HEK293T (cell line): Measurements from ENCODE around the gene RFK.

Source experiments
- CTCF ChIA-PET: fragments of 350-600 bp; formaldehyde crosslinking; extraction: SDS; loops from one replicate; lab custom pipeline; 2021; ENCODE audit warnings: antibody characterized with exemption, inconsistent platforms; lab: Yijun Ruan, JAX
- POLR2A ChIA-PET: fragments of 350-600 bp; formaldehyde crosslinking; extraction: SDS; loops from one replicate; lab custom pipeline; 2020; ENCODE audit warnings: antibody characterized with exemption, inconsistent platforms; lab: Yijun Ruan, JAX
- DNase-seq: peaks from one replicate; pipeline ENCODE4 v3.0.0; 2012; ENCODE audit warnings: mixed read lengths; ENCODE audit errors: extremely low spot score
- ARNT ChIP-seq: fragments of 450-650 bp; IDR thresholded peaks from 2 replicates; pipeline ENCODE4 v1.6.1; 2017; ENCODE audit warnings: mild to moderate bottlenecking
- BHLHE40 ChIP-seq: fragments of 450-650 bp; IDR thresholded peaks from 2 replicates; pipeline ENCODE4 v1.6.1; 2016; ENCODE audit warnings: mild to moderate bottlenecking, moderate library complexity, borderline replicate concordance
- CTBP1 ChIP-seq: fragments of 450-650 bp; IDR thresholded peaks from 2 replicates; pipeline ENCODE4 v1.6.1; 2016; ENCODE audit warnings: borderline replicate concordance
- ELF4 ChIP-seq: fragments of 450-650 bp; IDR thresholded peaks from 2 replicates; pipeline ENCODE4 v1.6.1; 2017; ENCODE audit warnings: antibody characterized with exemption
- FOXA1 ChIP-seq: fragments of 450-650 bp; IDR thresholded peaks from 2 replicates; pipeline ENCODE4 v1.6.1; 2016; ENCODE audit warnings: mild to moderate bottlenecking
- FOXK2 ChIP-seq: fragments of 450-650 bp; IDR thresholded peaks from 2 replicates; pipeline ENCODE4 v1.6.1; 2016; ENCODE audit warnings: mild to moderate bottlenecking
- FOXM1 ChIP-seq: fragments of 450-650 bp; IDR thresholded peaks from 2 replicates; pipeline ENCODE4 v1.6.1; 2017; ENCODE audit warnings: mild to moderate bottlenecking, borderline replicate concordance
- HDGF ChIP-seq: fragments of 450-650 bp; IDR thresholded peaks from 2 replicates; pipeline ENCODE4 v1.6.1; 2017; ENCODE audit warnings: antibody characterized with exemption, borderline replicate concordance
- L3MBTL2 ChIP-seq: fragments of 450-650 bp; conservative IDR thresholded peaks from 2 replicates; pipeline ENCODE4 v1.6.1; 2016; ENCODE audit warnings: mild to moderate bottlenecking
- LEF1 ChIP-seq: fragments of 450-650 bp; IDR thresholded peaks from 2 replicates; pipeline ENCODE4 v1.6.1; 2017; ENCODE audit warnings: mild to moderate bottlenecking, borderline replicate concordance
- NFRKB ChIP-seq: fragments of 450-650 bp; IDR thresholded peaks from 2 replicates; pipeline ENCODE4 v1.6.1; 2016; ENCODE audit warnings: mild to moderate bottlenecking, moderate library complexity
- PKNOX1 ChIP-seq: fragments of 450-650 bp; IDR thresholded peaks from 2 replicates; pipeline ENCODE4 v1.6.1; 2016
- SP1 ChIP-seq: fragments of 450-650 bp; IDR thresholded peaks from 2 replicates; pipeline ENCODE4 v1.6.1; 2017
- SUZ12 ChIP-seq: fragments of 450-650 bp; IDR thresholded peaks from 2 replicates; pipeline ENCODE4 v1.6.1; 2016; ENCODE audit warnings: mild to moderate bottlenecking
- TARDBP ChIP-seq: fragments of 450-650 bp; IDR thresholded peaks from 2 replicates; pipeline ENCODE4 v1.6.1; 2016
- ZNF384 ChIP-seq: fragments of 450-650 bp; IDR thresholded peaks from 2 replicates; pipeline ENCODE4 v1.6.1; 2016

RFK gene

GRCh38 chr9:76401176-76401575, 7.0 kb upstream of the RFK start:
- CTCF ChIA-PET = no interaction called here
- TF ChIP-seq ARNT = no peak
- no peak for TF ChIP-seq SUZ12
- no peak for TF ChIP-seq L3MBTL2
- no peak for TF ChIP-seq BHLHE40
- TF ChIP-seq CTBP1 = no peak
- TF ChIP-seq ELF4 = no peak
- TF ChIP-seq HDGF = no peak
- TF ChIP-seq SP1 = no peak
- TF ChIP-seq LEF1 = no peak
- no peak for TF ChIP-seq FOXA1
- TF ChIP-seq TARDBP = no peak
- TF ChIP-seq FOXM1 = no peak
- no peak for TF ChIP-seq PKNOX1
- TF ChIP-seq ZNF384 = no peak
- TF ChIP-seq NFRKB = no peak
- no peak for TF ChIP-seq FOXK2
- no peak for DNase-seq
- POLR2A ChIA-PET = no interaction called here

DNA sequence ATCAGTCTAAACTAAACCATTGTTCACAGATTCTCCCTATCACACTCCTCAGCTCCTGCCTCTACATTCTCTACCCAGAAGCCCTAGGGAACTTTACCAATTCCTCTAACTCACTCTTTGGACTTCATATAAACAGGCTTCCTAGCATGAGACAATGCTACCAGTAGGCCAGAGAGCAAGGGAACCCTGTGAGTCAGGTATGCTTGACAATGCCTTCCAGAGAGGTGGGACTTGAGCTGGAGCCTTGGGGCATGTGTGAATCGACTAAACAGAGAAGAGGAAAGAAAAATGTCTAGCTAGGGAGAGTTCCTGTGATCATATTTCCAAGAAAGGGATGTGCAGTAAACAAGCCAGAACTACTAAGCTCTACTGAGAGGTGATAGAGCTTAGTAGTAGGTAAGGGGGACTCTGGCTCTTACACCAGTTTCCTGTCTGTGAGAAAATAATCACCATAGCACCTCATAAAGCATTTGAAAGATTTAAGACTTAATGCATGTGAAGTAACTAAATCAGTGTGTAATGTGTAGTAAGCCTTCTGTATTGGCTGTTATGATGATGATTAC, 6.4 kb upstream of the RFK start:
- POLR2A ChIA-PET = no interaction called here

GRCh38 chr9:76399856-76400255, 5.6 kb upstream of the RFK start:
- POLR2A ChIA-PET = no interaction called here
- no peak for DNase-seq
- CTCF ChIA-PET = no interaction called here
- no peak for TF ChIP-seq PKNOX1
- TF ChIP-seq SUZ12 = no peak
- TF ChIP-seq CTBP1 = no peak
- no peak for TF ChIP-seq NFRKB
- no peak for TF ChIP-seq L3MBTL2
- TF ChIP-seq FOXM1 = no peak
- no peak for TF ChIP-seq ARNT
- no peak for TF ChIP-seq SP1
- TF ChIP-seq ELF4 = no peak
- TF ChIP-seq LEF1 = no peak
- TF ChIP-seq FOXA1 = no peak
- no peak for TF ChIP-seq FOXK2
- no peak for TF ChIP-seq BHLHE40
- TF ChIP-seq TARDBP = no peak
- TF ChIP-seq HDGF = no peak
- no peak for TF ChIP-seq ZNF384

More for the DNA sequence above, 6.4 kb upstream of the RFK start:
- no peak for TF ChIP-seq FOXM1
- no peak for TF ChIP-seq PKNOX1
- TF ChIP-seq HDGF = no peak
- no peak for TF ChIP-seq BHLHE40
- TF ChIP-seq FOXK2 = no peak
- no peak for TF ChIP-seq NFRKB
- CTCF ChIA-PET = no interaction called here
- no peak for DNase-seq

DNA sequence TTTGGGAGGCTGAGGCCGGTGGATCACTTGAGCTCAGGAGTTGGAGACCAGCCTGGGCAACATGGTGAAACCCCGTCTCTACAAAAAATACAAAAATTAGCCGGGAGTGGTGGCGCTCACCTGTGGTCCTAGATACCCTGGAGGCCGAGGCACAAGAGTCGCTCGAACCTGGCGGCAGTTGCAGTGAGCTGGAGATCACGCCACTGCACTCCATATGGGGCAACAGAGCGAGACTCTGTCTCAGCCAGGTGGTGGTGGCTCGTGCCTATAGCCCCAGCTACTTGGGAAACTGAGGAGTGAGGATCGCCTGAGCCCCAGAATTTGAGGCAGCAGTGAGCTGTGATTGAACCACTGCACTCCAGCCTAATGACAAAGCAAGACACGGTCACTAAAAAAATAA, 2.4 kb upstream of the RFK start:
- ChIA-PET POLR2A (no interaction called here), CTCF (no interaction called here)
- no peak for DNase-seq
- no peak for TF ChIP-seq NFRKB

GRCh38 chr9:76396144-76396543, 1.9 kb upstream of the RFK start:
- TF ChIP-seq SP1 (no peak), ZNF384 (no peak), FOXM1 (no peak), TARDBP (no peak), CTBP1 (no peak), HDGF (no peak), SUZ12 (no peak), ARNT (no peak), BHLHE40 (no peak), LEF1 (no peak), NFRKB (no peak), PKNOX1 (no peak)
- CTCF ChIA-PET = no interaction called here
- DNase-seq = no peak
- POLR2A ChIA-PET = no interaction called here

- TF ChIP-seq CTBP1 (no peak), L3MBTL2 (no peak), ZNF384 (no peak), SUZ12 (no peak), FOXA1 (no peak), ARNT (no peak), PKNOX1 (no peak), SP1 (no peak), LEF1 (no peak), ELF4 (no peak), NFRKB (no peak), FOXM1 (no peak), BHLHE40 (no peak), FOXK2 (no peak)
- POLR2A ChIA-PET = interaction anchor here (1.4 to 1.9 kb wide), 4 partner anchors 12 to 25 kb away, joined by 4 to 12 read pairs (median 5); no protein-coding TSS in a partner anchor
- DNase-seq = no peak
- CTCF ChIA-PET = no interaction called here
Observed at GRCh38 chr9:76395381-76395780, 1.2 kb upstream of the RFK start.
